GM12873 (cell line): Measurements from ENCODE around the gene ZFP62.

Experiments used
- CTCF ChIP-seq: IDR thresholded peaks from 2 replicates; pipeline ENCODE4 v1.5.1; 2012; ENCODE audit warnings: low read depth, mild to moderate bottlenecking, moderate library complexity, low read length, control low read depth; ENCODE audit not compliant: insufficient read depth; ENCODE audit errors: missing control alignments

Gene ZFP62

GRCh38 chr5:180850434-180851078 lies 10.5 kb downstream of the ZFP62 start:
- TF ChIP-seq CTCF, result no peak

- no peak for TF ChIP-seq CTCF
These were observed 11.2 kb downstream of the ZFP62 start for GRCh38 chr5:180849827-180850226.

- TF ChIP-seq CTCF, result no peak
These were observed 12.2 kb downstream of the ZFP62 start for GRCh38 chr5:180848878-180849277.

- TF ChIP-seq CTCF, result no peak
These were observed 12.8 kb downstream of the ZFP62 start for GRCh38 chr5:180848265-180848664.

- no peak for TF ChIP-seq CTCF
These were observed 14.1 kb downstream of the ZFP62 start for GRCh38 chr5:180847026-180847425.

GRCh38 chr5:180844858-180845257 lies 16.2 kb downstream of the ZFP62 start:
- no peak for TF ChIP-seq CTCF

GRCh38 chr5:180844432-180844831 lies 16.6 kb downstream of the ZFP62 start:
- TF ChIP-seq CTCF, result no peak

GRCh38 chr5:180839935-180840334 lies 21.1 kb downstream of the ZFP62 start:
- TF ChIP-seq CTCF, result no peak
